Activated CD4-positive, alpha-beta T cell treated with anti-CD3 and anti-CD28 coated beads for 48 hours (primary cell): ENCODE results near the gene KIF18A.
"Not testable (repeated sequence)": the region's sequence is repeated elsewhere in the genome, so short reads cannot be mapped to it uniquely, and the experiment has no call there.

Experiments
- DNase-seq: peaks from one replicate; pipeline ENCODE4 v3.0.0-alpha.2; 2020

KIF18A gene

GRCh38 chr11:28105869-28106268 lies 2.1 kb downstream of the KIF18A start:
- no peak for DNase-seq

GRCh38 chr11:28104984-28105383 lies 3.0 kb downstream of the KIF18A start:
- DNase-seq = no peak

- DNase-seq = no peak
Measured at GRCh38 chr11:28104425-28104824, 3.5 kb downstream of the KIF18A start.

GRCh38 chr11:28102300-28102699 lies 5.7 kb downstream of the KIF18A start:
- not testable (repeated sequence) for DNase-seq

- no peak for DNase-seq
Measured at GRCh38 chr11:28100665-28101064, 7.3 kb downstream of the KIF18A start.

- no peak for DNase-seq
Measured at GRCh38 chr11:28099715-28100114, 8.2 kb downstream of the KIF18A start.

- no peak for DNase-seq
Measured at GRCh38 chr11:28098257-28098656, 9.7 kb downstream of the KIF18A start.

GRCh38 chr11:28092786-28093185 lies 15.2 kb downstream of the KIF18A start:
- DNase-seq = no peak

GRCh38 chr11:28090052-28090749 lies 17.8 kb downstream of the KIF18A start:
- no peak for DNase-seq

- DNase-seq = no peak
Measured at GRCh38 chr11:28089378-28089777, 18.6 kb downstream of the KIF18A start.

- DNase-seq = not testable (repeated sequence)
Measured at GRCh38 chr11:28087693-28088092, 20.3 kb downstream of the KIF18A start.

GRCh38 chr11:28087192-28087591 lies 20.8 kb downstream of the KIF18A start:
- DNase-seq = not testable (repeated sequence)

- no peak for DNase-seq
Measured at GRCh38 chr11:28086569-28086968, 21.4 kb downstream of the KIF18A start.

- no peak for DNase-seq
Measured at GRCh38 chr11:28083118-28083517, 24.8 kb downstream of the KIF18A start.

GRCh38 chr11:28077521-28077920 lies 30.4 kb downstream of the KIF18A start:
- DNase-seq = no peak

GRCh38 chr11:28072321-28072720 lies 35.6 kb downstream of the KIF18A start:
- DNase-seq = no peak

GRCh38 chr11:28071305-28071704 lies 36.7 kb downstream of the KIF18A start:
- DNase-seq = no peak

GRCh38 chr11:28058333-28058732 lies 49.6 kb downstream of the KIF18A start:
- DNase-seq = no peak

GRCh38 chr11:28054821-28055220 lies 53.1 kb downstream of the KIF18A start:
- no peak for DNase-seq

- DNase-seq = no peak
Measured at GRCh38 chr11:28049338-28050216, 58.4 kb downstream of the KIF18A start.

GRCh38 chr11:28048812-28049211 lies 59.1 kb downstream of the KIF18A start:
- DNase-seq = no peak

GRCh38 chr11:28043930-28044709 lies 63.8 kb downstream of the KIF18A start:
- DNase-seq = no peak

- no peak for DNase-seq
Measured at GRCh38 chr11:28040384-28040783, 67.6 kb downstream of the KIF18A start.
